Peyer's patch (tissue), 4 donors: Measurements from ENCODE around the gene AKAP13.

Experiments used
- POLR2A ChIP-seq, 2 donors: fragments of 450-650 bp; IDR thresholded peaks; one replicate each; pipeline ENCODE4 v1.5.1; 2017; ENCODE audit warnings: antibody characterized with exemption in 2 of 2, mild to moderate bottlenecking in 2 of 2, moderate library complexity in 2 of 2
- TF ChIP-seq, protein P1 (sequence below), 6 experiments: fragments of 450-650 bp in 4 of 6; fragments of 200-600 bp in 2 of 6; sonication (generic) in 1 of 6; IDR thresholded peaks; one replicate each; pipeline ENCODE4 v1.5.1; 2017 to 2019; ENCODE audit warnings: antibody characterized with exemption in 6 of 6, mild to moderate bottlenecking in 3 of 6, moderate library complexity in 1 of 6

DNA sequence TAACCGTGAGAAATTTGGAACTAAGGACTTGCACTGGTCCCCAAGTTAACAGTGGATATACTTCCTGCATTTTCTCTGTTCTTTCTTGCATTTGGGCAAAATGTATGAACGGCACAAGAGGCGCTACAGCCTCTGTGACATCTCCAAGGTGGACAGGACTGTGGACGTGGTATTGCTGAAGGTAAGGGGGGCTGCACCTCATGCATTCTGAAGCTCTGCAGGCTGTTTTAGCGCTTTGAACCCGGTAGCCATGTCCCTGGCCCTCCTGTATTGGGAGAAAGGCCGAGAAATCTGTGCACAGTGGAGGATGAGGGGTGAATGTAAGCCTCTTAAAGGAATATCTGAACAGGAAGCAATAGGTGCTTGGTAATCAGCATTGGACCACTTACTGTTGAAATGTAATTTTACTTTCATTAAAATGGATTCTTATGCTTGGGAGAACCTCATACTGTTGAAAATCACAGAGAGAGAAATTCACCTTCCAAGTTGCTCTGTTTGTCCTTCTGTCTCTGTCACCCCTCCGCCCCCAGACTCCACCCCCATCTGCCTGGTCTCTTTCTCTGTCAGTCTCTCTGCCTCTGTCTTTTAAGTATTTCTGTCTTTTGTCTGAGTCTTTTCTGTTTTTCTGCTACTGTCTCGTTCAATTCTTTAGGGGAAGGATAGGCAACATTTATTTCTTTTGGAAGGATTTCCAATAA, 239.7 kb downstream of the AKAP13 start:
- TF ChIP-seq, protein P1, sequence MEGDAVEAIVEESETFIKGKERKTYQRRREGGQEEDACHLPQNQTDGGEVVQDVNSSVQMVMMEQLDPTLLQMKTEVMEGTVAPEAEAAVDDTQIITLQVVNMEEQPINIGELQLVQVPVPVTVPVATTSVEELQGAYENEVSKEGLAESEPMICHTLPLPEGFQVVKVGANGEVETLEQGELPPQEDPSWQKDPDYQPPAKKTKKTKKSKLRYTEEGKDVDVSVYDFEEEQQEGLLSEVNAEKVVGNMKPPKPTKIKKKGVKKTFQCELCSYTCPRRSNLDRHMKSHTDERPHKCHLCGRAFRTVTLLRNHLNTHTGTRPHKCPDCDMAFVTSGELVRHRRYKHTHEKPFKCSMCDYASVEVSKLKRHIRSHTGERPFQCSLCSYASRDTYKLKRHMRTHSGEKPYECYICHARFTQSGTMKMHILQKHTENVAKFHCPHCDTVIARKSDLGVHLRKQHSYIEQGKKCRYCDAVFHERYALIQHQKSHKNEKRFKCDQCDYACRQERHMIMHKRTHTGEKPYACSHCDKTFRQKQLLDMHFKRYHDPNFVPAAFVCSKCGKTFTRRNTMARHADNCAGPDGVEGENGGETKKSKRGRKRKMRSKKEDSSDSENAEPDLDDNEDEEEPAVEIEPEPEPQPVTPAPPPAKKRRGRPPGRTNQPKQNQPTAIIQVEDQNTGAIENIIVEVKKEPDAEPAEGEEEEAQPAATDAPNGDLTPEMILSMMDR (IDR thresholded peaks at IDR 0.05), result no peak
- no peak for TF ChIP-seq POLR2A (IDR thresholded peaks at IDR 0.05)
